GM18951 (cell line): ENCODE measurements around the gene TOR2A.

Experiments used
- POLR2A ChIP-seq: IDR thresholded peaks from 4 replicates; pipeline ENCODE4 v1.6.1; 2011; ENCODE audit warnings: mild to moderate bottlenecking; ENCODE audit not compliant: insufficient read length, insufficient read depth; ENCODE audit errors: extremely low read depth
- in situ Hi-C: fragments of 300-500 bp; cut with MboI; formaldehyde crosslinking; loops from one replicate; pipeline ENCODE4 v1.12.0; 2022; ENCODE audit warnings: low sequenced_read_pairs, mixed read lengths, inconsistent platforms; ENCODE audit not compliant: unreplicated experiment

The TOR2A gene

DNA sequence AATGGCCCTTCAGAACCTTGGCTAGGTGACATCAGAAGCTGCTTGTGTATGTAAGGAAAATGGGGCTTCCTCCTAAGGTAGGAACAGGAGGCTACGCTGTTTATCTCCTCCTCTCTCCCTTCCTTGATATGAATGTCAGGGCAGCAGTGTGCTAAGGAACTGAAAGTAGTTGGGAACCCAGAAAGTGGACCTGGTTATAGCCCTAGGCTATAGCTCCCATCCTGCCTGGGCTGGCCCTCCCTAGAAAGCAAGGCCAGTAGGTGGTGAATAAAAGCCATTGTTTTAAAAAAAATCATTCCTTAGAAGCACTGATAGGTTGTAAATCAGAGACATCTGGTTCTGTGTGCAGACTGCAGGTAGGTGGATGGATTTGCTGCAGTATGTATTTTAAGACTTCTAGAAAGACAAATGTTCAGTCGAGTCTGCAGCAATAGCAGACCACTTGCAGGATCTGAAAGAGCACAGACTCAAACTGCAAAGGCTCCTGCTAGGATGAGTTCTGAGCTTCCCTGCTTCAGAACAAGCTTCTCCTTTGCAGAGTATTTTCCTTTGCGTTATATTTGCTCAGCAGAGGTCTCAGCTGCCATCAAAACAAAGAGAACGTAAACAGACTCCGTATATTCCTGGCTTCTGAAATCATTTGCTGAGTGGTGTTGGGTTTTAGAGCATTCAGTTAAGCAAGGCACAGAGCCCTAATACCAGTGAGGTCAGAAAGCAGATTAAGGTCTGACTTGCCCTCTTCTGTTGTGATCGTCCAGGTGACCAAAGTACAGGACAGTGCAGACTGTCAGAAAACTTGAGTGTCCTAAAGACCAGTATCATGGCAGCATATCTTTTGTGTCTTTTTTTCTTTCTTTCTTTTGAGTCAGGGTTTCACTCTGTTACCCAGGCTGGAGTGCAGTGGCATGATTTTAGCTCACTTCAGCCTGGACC, 48.4 kb downstream of the TOR2A start:
- no peak for TF ChIP-seq POLR2A
- in situ Hi-C loops = no loop called here

DNA sequence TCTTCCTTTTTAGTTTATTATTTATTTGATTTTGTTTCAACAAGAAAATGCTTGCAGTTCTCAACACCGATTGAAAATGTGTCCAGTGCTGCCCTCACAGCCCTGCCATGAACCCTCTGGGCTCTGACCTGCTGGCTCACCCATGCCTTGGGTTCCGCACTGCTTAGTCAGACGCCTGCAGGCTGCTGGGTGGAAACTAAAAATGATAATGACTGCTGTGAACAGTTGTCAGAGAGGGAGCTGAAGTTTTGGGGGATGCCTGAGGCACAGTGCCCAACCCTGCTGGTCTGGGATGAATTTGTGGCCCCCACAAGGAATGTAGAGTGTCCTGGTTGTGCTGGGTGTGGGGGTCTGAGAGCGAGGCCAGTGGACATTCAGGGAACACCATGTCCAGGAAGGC, 50.5 kb downstream of the TOR2A start:
- no peak for TF ChIP-seq POLR2A
- in situ Hi-C loops = no loop called here

DNA sequence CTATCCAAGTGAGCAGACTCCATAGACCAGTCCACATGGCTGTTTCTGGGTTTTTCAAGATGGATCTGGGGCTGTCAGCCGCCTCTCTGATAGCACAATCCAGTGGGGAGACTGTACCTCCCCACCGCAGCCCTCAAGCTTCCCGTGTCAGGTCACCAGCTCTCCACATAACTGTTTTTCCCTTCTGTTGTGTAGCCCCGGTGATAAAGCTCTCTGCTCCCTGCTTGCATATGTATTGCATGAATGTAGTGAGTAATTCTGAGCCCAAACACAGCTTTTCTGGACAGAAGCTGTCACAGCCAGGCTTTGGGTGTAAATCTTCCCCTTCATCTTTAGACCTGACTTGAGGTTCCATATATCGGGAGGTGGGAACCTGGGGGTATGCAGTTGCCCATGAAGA, 51.4 kb downstream of the TOR2A start:
- no peak for TF ChIP-seq POLR2A
- in situ Hi-C loops = no loop called here

DNA sequence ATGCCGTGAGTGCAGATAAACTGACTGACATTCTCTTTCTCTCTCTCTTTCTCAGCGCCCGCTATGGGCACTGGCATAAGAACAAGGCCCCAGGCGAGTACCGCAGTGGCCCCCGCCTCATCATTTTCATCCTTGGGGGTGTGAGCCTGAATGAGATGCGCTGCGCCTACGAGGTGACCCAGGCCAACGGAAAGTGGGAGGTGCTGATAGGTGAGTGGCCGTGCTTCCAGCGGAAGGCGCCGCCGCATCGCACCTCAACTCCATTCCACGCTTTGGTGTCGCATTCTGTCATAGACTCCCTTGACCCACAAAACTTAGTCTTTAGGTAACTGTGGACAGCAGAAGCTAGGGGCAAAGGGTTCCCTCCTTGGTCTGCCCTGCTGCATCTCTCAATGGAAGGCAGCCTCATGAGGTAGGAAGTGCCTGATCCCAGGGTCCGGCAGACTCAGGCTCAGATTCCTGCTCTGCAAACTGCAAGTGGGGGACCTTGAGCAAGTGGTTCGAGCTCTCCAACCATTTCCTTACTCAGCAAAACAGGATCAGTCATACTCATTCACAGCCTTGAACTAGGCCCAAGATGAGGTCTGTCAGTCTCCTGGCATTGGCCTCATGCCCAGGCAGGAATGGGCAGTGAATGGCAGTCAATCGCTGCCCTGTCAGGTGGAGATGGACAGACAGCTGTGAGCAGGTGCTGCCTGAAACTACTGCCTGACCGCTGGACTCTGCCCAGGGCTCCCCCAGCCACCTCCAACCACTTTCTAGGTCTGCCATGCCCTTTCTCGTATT, 52.5 kb downstream of the TOR2A start:
- in situ Hi-C loops = no loop called here
- TF ChIP-seq POLR2A = no peak
